Mesenchymal stem cell (in vitro differentiated cells and primary cell): ENCODE results near the gene ATP8B1.
A peak's percentile ranks its signal among the peaks of the same experiment; 100 is the strongest.

Experiments
- DNase-seq: peaks from one replicate; pipeline ENCODE4 v3.0.0-alpha.2; 2013
- H2AFZ ChIP-seq: one replicate; pipeline ENCODE4 v1.6.1; 2013; ENCODE audit warnings: low read depth, mild to moderate bottlenecking, control low read depth, inconsistent platforms, low read length, moderate library complexity
- H2AK5ac ChIP-seq: 2 replicates; pipeline ENCODE4 v1.6.1; 2013; ENCODE audit warnings: low read length, moderate library complexity, mild to moderate bottlenecking, inconsistent platforms; ENCODE audit not compliant: severe bottlenecking
- H2BK120ac ChIP-seq: one replicate; pipeline ENCODE4 v1.6.1; 2013; ENCODE audit warnings: low read depth, mild to moderate bottlenecking, inconsistent platforms, low read length, moderate library complexity
- H2BK12ac ChIP-seq, 2 experiments: one replicate each; pipeline ENCODE4 v1.6.1; 2013; ENCODE audit warnings: inconsistent platforms in 2 of 2, low read length in 2 of 2, mild to moderate bottlenecking in 2 of 2, moderate library complexity in 2 of 2, control low read depth in 1 of 2
- H2BK15ac ChIP-seq: one replicate; pipeline ENCODE4 v1.6.1; 2013; ENCODE audit warnings: mild to moderate bottlenecking, low read depth, inconsistent platforms; ENCODE audit not compliant: poor library complexity, severe bottlenecking
- H2BK5ac ChIP-seq: 2 replicates; pipeline ENCODE4 v1.6.1; 2013; ENCODE audit warnings: low read depth, mild to moderate bottlenecking, low read length, control low read depth, inconsistent platforms; ENCODE audit not compliant: poor library complexity, severe bottlenecking
- H3K14ac ChIP-seq, 2 experiments: one replicate each; pipeline ENCODE4 v1.6.1; 2013; ENCODE audit warnings: inconsistent platforms in 2 of 2, low read length in 2 of 2, control low read depth in 1 of 2, mild to moderate bottlenecking in 1 of 2, moderate library complexity in 1 of 2
- H3K18ac ChIP-seq, 2 experiments: one replicate each; pipeline ENCODE4 v1.6.1; 2013; ENCODE audit warnings: inconsistent platforms in 2 of 2, low read length in 2 of 2, control low read depth in 1 of 2, low read depth in 1 of 2, mild to moderate bottlenecking in 1 of 2
- H3K23ac ChIP-seq, 2 experiments: one replicate each; pipeline ENCODE4 v1.6.1; 2013; ENCODE audit warnings: inconsistent platforms in 2 of 2, low read length in 2 of 2, mild to moderate bottlenecking in 2 of 2, moderate library complexity in 2 of 2, control low read depth in 1 of 2
- H3K27ac ChIP-seq: 2 replicates; pipeline ENCODE4 v1.5.1; 2013; ENCODE audit warnings: mild to moderate bottlenecking, moderate library complexity, low read length, control low read depth, inconsistent platforms; ENCODE audit not compliant: poor library complexity, severe bottlenecking
- H3K27me3 ChIP-seq, 2 experiments: 2 replicates each; pipeline versions ENCODE4 v1.6.1 to v1.7.0; 2013; ENCODE audit warnings: low read length in 2 of 2, mild to moderate bottlenecking in 2 of 2, moderate library complexity in 2 of 2, control low read depth in 1 of 2, inconsistent platforms in 1 of 2; ENCODE audit not compliant: control insufficient read depth in 1 of 2, insufficient read depth in 1 of 2
- H3K36me3 ChIP-seq, 2 experiments: 2 replicates each; pipeline versions ENCODE4 v1.6.1 to v1.7.0; 2013; ENCODE audit warnings: low read length in 2 of 2, control low read depth in 1 of 2, inconsistent platforms in 1 of 2, low read depth in 1 of 2, mild to moderate bottlenecking in 1 of 2; ENCODE audit not compliant: insufficient read depth in 2 of 2, control insufficient read depth in 1 of 2
- H3K4ac ChIP-seq, 2 experiments: one replicate each; pipeline ENCODE4 v1.6.1; 2013; ENCODE audit warnings: inconsistent platforms in 2 of 2, low read length in 2 of 2, mild to moderate bottlenecking in 2 of 2, moderate library complexity in 2 of 2, control low read depth in 1 of 2, low read depth in 1 of 2
- H3K4me1 ChIP-seq: 2 replicates; pipeline ENCODE4 v1.6.1; 2013; ENCODE audit warnings: low read depth, low read length, control low read depth; ENCODE audit not compliant: control insufficient read depth, insufficient read depth
- H3K4me2 ChIP-seq: 2 replicates; pipeline ENCODE4 v1.6.1; 2013; ENCODE audit warnings: low read length, mild to moderate bottlenecking, inconsistent platforms; ENCODE audit not compliant: poor library complexity, severe bottlenecking
- H3K4me3 ChIP-seq, 2 experiments: 2 replicates each; pipeline versions ENCODE4 v1.5.1 to v1.7.0; 2013; ENCODE audit warnings: low read length in 2 of 2, mild to moderate bottlenecking in 2 of 2, control low read depth in 1 of 2, low read depth in 1 of 2; ENCODE audit not compliant: insufficient read depth in 1 of 2
- H3K79me1 ChIP-seq: replicated peaks from 2 replicates; pipeline ENCODE4 v1.6.1; 2013; ENCODE audit warnings: mild to moderate bottlenecking, control low read depth, low read length, inconsistent platforms; ENCODE audit not compliant: poor library complexity, severe bottlenecking
- H3K9ac ChIP-seq: 2 replicates; pipeline ENCODE4 v1.7.0; 2013; ENCODE audit warnings: mild to moderate bottlenecking, low read length, moderate library complexity
- H3K9me3 ChIP-seq: 2 replicates; pipeline ENCODE4 v1.7.0; 2013; ENCODE audit warnings: mild to moderate bottlenecking, low read length; ENCODE audit not compliant: control insufficient read depth
- H4K8ac ChIP-seq: one replicate; pipeline ENCODE4 v1.6.1; 2013; ENCODE audit warnings: inconsistent platforms, mild to moderate bottlenecking, low read length, moderate library complexity
- H4K91ac ChIP-seq: one replicate; pipeline ENCODE4 v1.6.1; 2013; ENCODE audit warnings: mild to moderate bottlenecking, low read length, inconsistent platforms
- WGBS: methylation state at CpG from one replicate; pipeline ENCODE4 v1.1.7; 2013; ENCODE audit warnings: mixed read lengths; 5-methylcytosine and 5-hydroxymethylcytosine counted together

ATP8B1 gene

GRCh38 chr18:57705832-57706595 lies 97.1 kb downstream of the ATP8B1 start:
- Histone ChIP-seq H3K9me3 (no peaks in the 10 kb centered on the region), H3K4me2 (no peak overlapping the region), H2AFZ (no peak overlapping the region), H3K79me1 (peaks cover 19% of the 10 kb centered on the region), H2BK12ac (no peak overlapping the region), H3K4me3 (no peak overlapping the region), H3K14ac (no peak overlapping the region), H3K27me3 (no peaks in the 10 kb centered on the region), H2AK5ac (no peak overlapping the region), H2BK15ac (no peak overlapping the region), H2BK5ac (no peak overlapping the region), H3K23ac (no peak overlapping the region), H3K18ac (no peak overlapping the region), H3K4ac (no peak overlapping the region), H3K36me3 (peaks cover 0 to 41% of the 10 kb centered on the region in 2 experiments), H4K8ac (no peak overlapping the region), H3K9ac (no peak overlapping the region), H3K4me1 (no peaks in the 10 kb centered on the region), H3K27ac (no peak overlapping the region), H2BK120ac (no peak overlapping the region), H4K91ac (no peak overlapping the region)
- no peak for DNase-seq
- WGBS = 99% methylated on average over 4 of the region's 8 CpGs

GRCh38 chr18:57705011-57705410 lies 98.1 kb downstream of the ATP8B1 start:
- no peak overlapping the region for H3K18ac ChIP-seq
- no peaks in the 10 kb centered on the region for H3K4me1 ChIP-seq
- no peak overlapping the region for H4K8ac ChIP-seq
- no peak overlapping the region for H2AFZ ChIP-seq
- H3K4me2 ChIP-seq = no peak overlapping the region
- no peak overlapping the region for H3K23ac ChIP-seq
- DNase-seq = no peak
- no peak overlapping the region for H2BK5ac ChIP-seq
- H3K4ac ChIP-seq = no peak overlapping the region
- H3K36me3 ChIP-seq = peaks cover 0 to 38% of the 10 kb centered on the region in 2 experiments
- no peak overlapping the region for H2BK12ac ChIP-seq
- no peaks in the 10 kb centered on the region for H3K9me3 ChIP-seq
- no CpG with 5 or more reads among the region's 1 CpG for WGBS
- peaks cover 19% of the 10 kb centered on the region for H3K79me1 ChIP-seq
- H3K27ac ChIP-seq = no peak overlapping the region
- no peak overlapping the region for H2BK15ac ChIP-seq
- H3K14ac ChIP-seq = no peak overlapping the region
- no peaks in the 10 kb centered on the region for H3K27me3 ChIP-seq
- no peak overlapping the region for H4K91ac ChIP-seq
- H2AK5ac ChIP-seq = no peak overlapping the region
- H3K4me3 ChIP-seq = no peak overlapping the region
- H2BK120ac ChIP-seq = no peak overlapping the region
- H3K9ac ChIP-seq = no peak overlapping the region

GRCh38 chr18:57698571-57699276 lies 104.4 kb downstream of the ATP8B1 start:
- Histone ChIP-seq H4K8ac (no peak overlapping the region), H3K36me3 (peaks cover 12 to 61% of the 10 kb centered on the region in 2 experiments), H2BK12ac (no peak overlapping the region), H3K4me2 (no peak overlapping the region), H2AFZ (no peak overlapping the region), H2BK15ac (no peak overlapping the region), H3K27ac (no peak overlapping the region), H3K9me3 (no peaks in the 10 kb centered on the region), H3K79me1 (peaks cover 15% of the 10 kb centered on the region), H3K9ac (peak overlapping the region; percentile 78), H2BK120ac (no peak overlapping the region), H3K4ac (no peak overlapping the region), H3K18ac (peak overlapping the region in 1 of 2 experiments; percentile 46), H3K14ac (peak overlapping the region in 1 of 2 experiments; percentile 44), H3K4me3 (no peak overlapping the region), H3K4me1 (peaks cover 5% of the 10 kb centered on the region), H2AK5ac (no peak overlapping the region), H3K27me3 (no peaks in the 10 kb centered on the region), H4K91ac (no peak overlapping the region), H2BK5ac (no peak overlapping the region), H3K23ac (no peak overlapping the region)
- 37% methylated on average over 4 of the region's 7 CpGs for WGBS
- DNase-seq = peak; percentile 82

GRCh38 chr18:57697426-57697825 lies 105.7 kb downstream of the ATP8B1 start:
- Histone ChIP-seq H3K9ac (peak overlapping the region; percentile 12), H4K8ac (no peak overlapping the region), H2BK12ac (no peak overlapping the region), H2BK5ac (no peak overlapping the region), H3K4me2 (no peak overlapping the region), H3K27ac (no peak overlapping the region), H3K23ac (no peak overlapping the region), H4K91ac (no peak overlapping the region), H3K27me3 (no peaks in the 10 kb centered on the region), H2BK120ac (no peak overlapping the region), H3K4ac (no peak overlapping the region), H2AFZ (no peak overlapping the region), H3K36me3 (peaks cover 12 to 58% of the 10 kb centered on the region in 2 experiments), H3K9me3 (no peaks in the 10 kb centered on the region), H3K4me3 (no peak overlapping the region), H2BK15ac (no peak overlapping the region), H3K79me1 (peaks cover 13% of the 10 kb centered on the region), H2AK5ac (no peak overlapping the region), H3K14ac (no peak overlapping the region), H3K18ac (peak overlapping the region in 1 of 2 experiments; percentile 0), H3K4me1 (peaks cover 5% of the 10 kb centered on the region)
- no peak for DNase-seq
- 89% methylated on average over 7 of the region's 8 CpGs for whole genome bisulfite sequencing
